H1 (cell line): ENCODE data around the gene PBX2. TPM values are rescaled to one million over a fixed set of nuclear protein-coding genes. Genes with fewer than 3 reads are reported as not detected.

ENCODE experiments used
- CTCF ChIA-PET: fragments of 300-600 bp; sonication (Branson Sonifier 250); formaldehyde crosslinking; loops from one replicate; lab custom pipeline; 2021; ENCODE audit not compliant: partially characterized antibody; lab: Charles Lee
- POLR2A ChIA-PET: fragments of 300-600 bp; sonication (Branson Sonifier 250); formaldehyde crosslinking; loops from one replicate; lab custom pipeline; 2021; ENCODE audit warnings: inconsistent platforms; ENCODE audit not compliant: partially characterized antibody; lab: Charles Lee
- DNase-seq, 2 experiments: peaks; one replicate each; pipeline versions ENCODE4 v3.0.0 to v3.0.0-alpha.2; 2010 to 2022; ENCODE audit warnings: low spot score in 2 of 2, low read depth in 1 of 2, mixed read lengths in 1 of 2
- FAIRE-seq: peaks from 2 replicates; lab custom pipeline; 2011; peaks lifted over from hg19 to GRCh38; lab: Jason Lieb, UNC
- H2AFZ ChIP-seq: 2 replicates; pipeline ENCODE4 v1.8.1; 2012; ENCODE audit warnings: low read length, inconsistent platforms
- H2AK5ac ChIP-seq: 2 replicates; pipeline ENCODE4 v1.6.1; 2013; ENCODE audit warnings: low read depth, low read length
- H2BK120ac ChIP-seq: replicated peaks from 2 replicates; pipeline ENCODE3; 2013; ENCODE audit warnings: low read depth, low read length, inconsistent platforms
- H2BK12ac ChIP-seq: 2 replicates; pipeline ENCODE4 v1.6.1; 2013; ENCODE audit warnings: low read depth, low read length
- H2BK15ac ChIP-seq: 2 replicates; pipeline ENCODE4 v1.6.1; 2013; ENCODE audit warnings: low read length
- H2BK20ac ChIP-seq: 2 replicates; pipeline ENCODE4 v1.6.1; 2013; ENCODE audit warnings: low read length
- H2BK5ac ChIP-seq: 2 replicates; pipeline ENCODE4 v1.6.1; 2013; ENCODE audit warnings: low read depth, low read length
- H3K14ac ChIP-seq: 2 replicates; pipeline ENCODE4 v1.6.1; 2013; ENCODE audit warnings: inconsistent platforms; ENCODE audit not compliant: insufficient read length
- H3K18ac ChIP-seq: 2 replicates; pipeline ENCODE4 v1.6.1; 2013; ENCODE audit warnings: low read length; ENCODE audit errors: extremely low read depth
- H3K23ac ChIP-seq: 2 replicates; pipeline ENCODE4 v1.6.1; 2013; ENCODE audit warnings: inconsistent platforms; ENCODE audit not compliant: insufficient read length
- H3K23me2 ChIP-seq: 2 replicates; pipeline ENCODE4 v1.6.1; 2013; ENCODE audit warnings: low read depth, low read length
- H3K27ac ChIP-seq: 2 replicates; pipeline ENCODE4 v1.6.1; 2011; ENCODE audit warnings: low read depth, low read length, inconsistent platforms
- H3K27me3 ChIP-seq, 4 experiments: replicated peaks in 1 of 4; 1 replicate in 1 of 4; 2 replicates in 3 of 4; pipeline versions ENCODE4 v1.6.1 to v1.8.1; 2011 to 2013; ENCODE audit warnings: low read length in 3 of 4, mild to moderate bottlenecking in 3 of 4, inconsistent platforms in 2 of 4, mixed read lengths in 2 of 4, moderate library complexity in 1 of 4; ENCODE audit not compliant: control insufficient read depth in 3 of 4, insufficient read depth in 3 of 4; ENCODE audit errors: extremely low read depth in 1 of 4
- H3K36me3 ChIP-seq, 4 experiments: 2 replicates each; pipeline versions ENCODE4 v1.6.1 to v1.8.1; 2011 to 2013; ENCODE audit warnings: mild to moderate bottlenecking in 4 of 4, low read length in 3 of 4, moderate library complexity in 2 of 4, control low read depth in 1 of 4, inconsistent platforms in 1 of 4; ENCODE audit not compliant: insufficient read depth in 4 of 4, control insufficient read depth in 2 of 4
- H3K4ac ChIP-seq: replicated peaks from 2 replicates; pipeline ENCODE3; 2013; ENCODE audit warnings: low read length, low read depth, mixed read lengths, inconsistent platforms; ENCODE audit not compliant: insufficient read length
- H3K4me1 ChIP-seq, 4 experiments: replicated peaks in 1 of 4; 1 replicate in 1 of 4; 2 replicates in 3 of 4; pipeline versions ENCODE4 v1.6.1 to v1.8.1; 2011 to 2013; ENCODE audit warnings: low read length in 3 of 4, inconsistent platforms in 2 of 4, mixed read lengths in 1 of 4; ENCODE audit not compliant: insufficient read depth in 4 of 4, control insufficient read depth in 3 of 4
- H3K4me2 ChIP-seq, 2 experiments: 2 replicates each; pipeline versions ENCODE4 v1.6.1 to v1.8.1; 2011 to 2013; ENCODE audit warnings: low read depth in 2 of 2, low read length in 2 of 2, control low read depth in 1 of 2, inconsistent platforms in 1 of 2, mild to moderate bottlenecking in 1 of 2; ENCODE audit not compliant: insufficient read depth in 1 of 2
- H3K4me3 ChIP-seq, 4 experiments: fragments of 200-600, 300-600 bp in 1 of 4; sonication (generic), shearing (Covaris generic), sonication (Bioruptor Twin) in 1 of 4; 2 replicates each; pipeline versions ENCODE4 v1.5.1 to v1.8.1; 2011 to 2016; ENCODE audit warnings: low read length in 4 of 4, low read depth in 3 of 4, control low read depth in 2 of 4, inconsistent platforms in 2 of 4, mild to moderate bottlenecking in 2 of 4, mixed read lengths in 1 of 4, moderate library complexity in 1 of 4; ENCODE audit not compliant: insufficient read depth in 2 of 4; ENCODE audit errors: extremely low read depth in 1 of 4
- H3K56ac ChIP-seq: replicated peaks from 2 replicates; pipeline ENCODE3; 2013; ENCODE audit warnings: low read depth, mild to moderate bottlenecking, mixed read lengths, low read length, inconsistent platforms; ENCODE audit not compliant: insufficient read length
- H3K79me1 ChIP-seq: 2 replicates; pipeline ENCODE4 v1.6.1; 2013; ENCODE audit warnings: low read depth, low read length, control low read depth
- H3K79me2 ChIP-seq, 2 experiments: 2 replicates each; pipeline versions ENCODE4 v1.6.1 to v1.8.1; 2012 to 2013; ENCODE audit warnings: low read length in 2 of 2, mild to moderate bottlenecking in 2 of 2, inconsistent platforms in 1 of 2; ENCODE audit not compliant: insufficient read depth in 2 of 2, control insufficient read depth in 1 of 2
- H3K9ac ChIP-seq, 4 experiments: replicated peaks in 1 of 4; 1 replicate in 1 of 4; 2 replicates in 3 of 4; pipeline versions ENCODE4 v1.6.1 to v1.8.1; 2011 to 2013; ENCODE audit warnings: low read depth in 3 of 4, low read length in 3 of 4, control low read depth in 2 of 4, mild to moderate bottlenecking in 2 of 4, moderate library complexity in 2 of 4, inconsistent platforms in 1 of 4; ENCODE audit errors: extremely low read depth in 1 of 4
- H3K9me3 ChIP-seq, 2 experiments: 2 replicates each; pipeline versions ENCODE4 v1.6.1 to v1.8.1; 2012 to 2013; ENCODE audit warnings: mild to moderate bottlenecking in 2 of 2, moderate library complexity in 2 of 2, control low read depth in 1 of 2, inconsistent platforms in 1 of 2, low read depth in 1 of 2, low read length in 1 of 2, mixed read lengths in 1 of 2; ENCODE audit not compliant: insufficient read depth in 2 of 2
- H4K20me1 ChIP-seq, 2 experiments: replicated peaks in 1 of 2; 2 replicates each; pipeline versions ENCODE3 to v1.8.1; 2011 to 2013; ENCODE audit warnings: inconsistent platforms in 2 of 2, low read length in 2 of 2, mild to moderate bottlenecking in 1 of 2; ENCODE audit not compliant: insufficient read depth in 2 of 2, control insufficient read depth in 1 of 2
- H4K5ac ChIP-seq: 2 replicates; pipeline ENCODE4 v1.6.1; 2013; ENCODE audit warnings: low read length, low read depth, mixed read lengths, inconsistent platforms; ENCODE audit not compliant: insufficient read length
- H4K8ac ChIP-seq: 2 replicates; pipeline ENCODE4 v1.8.0; 2013; ENCODE audit warnings: mild to moderate bottlenecking, moderate library complexity, low read length, inconsistent platforms; ENCODE audit not compliant: insufficient read depth; ENCODE audit errors: extremely low read depth
- H4K91ac ChIP-seq: replicated peaks from 2 replicates; pipeline ENCODE3; 2013; ENCODE audit warnings: low read length, mixed read lengths, inconsistent platforms; ENCODE audit not compliant: insufficient read length
- ATF2 ChIP-seq: IDR thresholded peaks from 2 replicates; pipeline ENCODE4 v1.6.1; 2012; ENCODE audit warnings: low read length, inconsistent platforms
- CTCF ChIP-seq, 3 experiments: IDR thresholded peaks; 1 replicate in 2 of 3; 2 replicates in 1 of 3; pipeline versions ENCODE4 v1.5.1 to v1.6.1; 2011; ENCODE audit warnings: low read length in 3 of 3, mild to moderate bottlenecking in 3 of 3, inconsistent platforms in 2 of 3, low read depth in 1 of 3, moderate library complexity in 1 of 3; ENCODE audit not compliant: insufficient read depth in 1 of 3; ENCODE audit errors: control extremely low read depth in 1 of 3
- EGR1 ChIP-seq: IDR thresholded peaks from 2 replicates; pipeline ENCODE4 v1.6.1; 2011; ENCODE audit warnings: low read depth, low read length, borderline replicate concordance
- FOSL1 ChIP-seq: IDR thresholded peaks from 2 replicates; pipeline ENCODE4 v1.6.1; 2011; ENCODE audit warnings: mild to moderate bottlenecking, low read depth, low read length, moderate library complexity; ENCODE audit not compliant: insufficient read depth
- KDM4A ChIP-seq: IDR thresholded peaks from one replicate; pipeline ENCODE4 v1.7.1; 2012; ENCODE audit warnings: low read depth, mild to moderate bottlenecking, moderate library complexity, low read length, inconsistent platforms; ENCODE audit not compliant: severe bottlenecking
- SP2 ChIP-seq: IDR thresholded peaks from 2 replicates; pipeline ENCODE4 v1.6.1; 2012; ENCODE audit warnings: mild to moderate bottlenecking, low read length, inconsistent platforms
- SP4 ChIP-seq: IDR thresholded peaks from 2 replicates; pipeline ENCODE4 v1.6.1; 2012; ENCODE audit warnings: low read length, inconsistent platforms
- WGBS, 2 experiments: shearing (Covaris generic) in 1 of 2; methylation state at CpG; one replicate each; pipeline versions ENCODE4 v1.1.6 to v1.1.7; 2013 to 2015; ENCODE audit warnings: low lambda C conversion rate in 2 of 2, mixed read lengths in 2 of 2, inconsistent platforms in 1 of 2, low coverage in 1 of 2, missing lambda C conversion rate in 1 of 2; ENCODE audit not compliant: insufficient replicate concordance in 2 of 2, insufficient coverage in 1 of 2, insufficient read length in 1 of 2; ENCODE audit errors: extremely low coverage in 1 of 2, missing lambda C conversion rate in 1 of 2; 5-methylcytosine and 5-hydroxymethylcytosine counted together
- polyA plus RNA-seq, 7 experiments: library from polyadenylated mRNA; depleted of rRNA in 3 of 7; stranded (reverse) in 5 of 7; unstranded in 2 of 7; fragments of >200 nt in 5 of 7; fragments of 200-250 nt in 2 of 7; gene quantifications; 1 replicate in 5 of 7; 2 replicates in 1 of 7; 4 replicates in 1 of 7; pipeline versions ENCODE4 v1.2.1 to v1.2.3, GENCODE V29; 2011 to 2013; ENCODE audit warnings: missing spikeins in 2 of 7, mixed read lengths in 2 of 7
- total RNA-seq: library from RNA; stranded (reverse); fragmentation: NEBNext Ultra II Directional; extraction: Animal tissue kit (Norgen Biotek cat#: 25700); gene quantifications from 2 replicates; pipeline ENCODE4 v1.2.1, GENCODE V29; 2021

The PBX2 gene
- total and polyA plus RNA-seq, 2 of the 8 experiments (the other 6 are each of a cell fraction or from before 2014, with no cell fraction given), result 102 to 130 TPM

GRCh38 chr6:32151181-32151862 lies 38.7 kb downstream of the PBX2 start:
- peaks cover 4 to 41% (median 37%) of the 10 kb centered on the region in 4 experiments for H3K27me3 ChIP-seq
- H3K9ac ChIP-seq, result no peak overlapping the region
- TF ChIP-seq KDM4A, result no peak
- no peak for TF ChIP-seq CTCF (IDR thresholded peaks at IDR 0.05; ENCODE audit: control extremely low read depth in 1 of 3, insufficient read depth in 1 of 3, low read depth in 1 of 3, low read length in 3 of 3)
- no peak for TF ChIP-seq SP2
- no peak for TF ChIP-seq EGR1
- TF ChIP-seq FOSL1, result no peak
- no peak for TF ChIP-seq ATF2
- TF ChIP-seq SP4, result no peak

More at GRCh38 chr6:32151181-32151862, 38.7 kb downstream of the PBX2 start:
- Histone ChIP-seq H3K4me3 (peak overlapping the region in 2 of 4 experiments; percentile 55 to 76; a peak in 4 of 8 replicates), H3K4me1 (peaks cover 14 to 37% (median 17%) of the 10 kb centered on the region in 4 experiments), H3K18ac (peak overlapping the region; percentile 62; the same call in 1 of the 2 replicates), H2BK20ac (no peak overlapping the region), H3K23ac (no peak overlapping the region), H3K4me2 (peak overlapping the region; percentile 94 to 100), H4K91ac (no peak overlapping the region), H2BK120ac (no peak overlapping the region), H4K20me1 (no peaks in the 10 kb centered on the region), H2BK5ac (no peak overlapping the region), H2AFZ (no peak overlapping the region), H2BK15ac (peak overlapping the region; percentile 98; the same call in 1 of the 2 replicates), H3K79me2 (peaks cover 0 to 5% of the 10 kb centered on the region in 2 experiments; a peak in 1 of 4 replicates), H3K14ac (no peak overlapping the region), H3K9me3 (no peaks in the 10 kb centered on the region), H2BK12ac (no peak overlapping the region), H3K56ac (no peak overlapping the region), H3K79me1 (0 out of 2 replicates have a peak, but pooled peaks cover 3% of the 10 kb centered on the region), H4K8ac (no peak overlapping the region), H3K23me2 (peaks cover 25% of the 10 kb centered on the region), H3K4ac (no peak overlapping the region), H3K36me3 (peaks cover under 1 to 3% (median 1%) of the 10 kb centered on the region in 4 experiments; a peak in 2 of 8 replicates), H3K27ac (no peak overlapping the region), H4K5ac (no peak overlapping the region), H2AK5ac (no peak overlapping the region; the same call in 1 of the 2 replicates)
- ChIA-PET POLR2A (interaction anchor here (0.6 to 4.7 kb wide), 20 partner anchors 8 to 80 kb away, joined by 3 to 30 read pairs (median 4); partner anchors contain the start of genes ATF6B, EGFL8, FKBPL and GPSM3), CTCF (interaction anchor here (1.0 to 4.7 kb wide), 5 partner anchors 13 to 37 kb away, joined by 4 to 23 read pairs (median 5); partner anchors contain the start of genes ATF6B and EGFL8)
- FAIRE-seq (no peak), DNase-seq (no peak)
- 33% methylated on average over 5 of the region's 8 CpGs; no CpG with 5 or more reads in 1 of the 2 experiments for WGBS, 2 experiments
